Measurements from ENCODE around the gene BAD. TPM values are rescaled to one million over a fixed set of nuclear protein-coding genes. Genes with fewer than 3 reads are reported as not detected.
"Not testable (repeated sequence)": the region's sequence is repeated elsewhere in the genome, so short reads cannot be mapped to it uniquely, and the experiment has no call there.

Gene BAD
- total and polyA plus RNA-seq, 5 donors: 87.5 to 164 (median 121) TPM

GRCh38 chr11:64251016-64251752, 33.3 kb downstream of the BAD start, which contains the start of gene PLCB3:
PLCB3 (plus strand) TSS chr11:64251530; CDS start chr11:64251650, 120 bp downstream.
- no peaks in the 10 kb centered on the region for H3K27me3 ChIP-seq (ENCODE audit: control insufficient read depth, insufficient read depth)
- H3K27ac ChIP-seq (ENCODE audit: low read length): peak within 1 kb of the TSS; percentile 27
- ATAC-seq: peak; percentile 44 to 59
- no peaks in the 10 kb centered on the region for H3K9me3 ChIP-seq (ENCODE audit: control insufficient read depth, low read length)
- peak within 1 kb of the TSS; percentile 83 for H3K4me3 ChIP-seq (ENCODE audit: low read length)
- intact Hi-C loops (cut with DNase I): loop anchor here in 1 of 4 donors (2.0 kb wide), 1 partner anchor 44 kb away; the partner anchor contains the start of gene FERMT3
- WGBS: under 1% methylated on average over 75 of the region's 75 CpGs
- no peaks in the 10 kb centered on the region for H3K4me1 ChIP-seq (ENCODE audit: control insufficient read depth, insufficient read depth, low read length)
- DNase-seq: peak; percentile 57 to 86 (median 85)

DNA sequence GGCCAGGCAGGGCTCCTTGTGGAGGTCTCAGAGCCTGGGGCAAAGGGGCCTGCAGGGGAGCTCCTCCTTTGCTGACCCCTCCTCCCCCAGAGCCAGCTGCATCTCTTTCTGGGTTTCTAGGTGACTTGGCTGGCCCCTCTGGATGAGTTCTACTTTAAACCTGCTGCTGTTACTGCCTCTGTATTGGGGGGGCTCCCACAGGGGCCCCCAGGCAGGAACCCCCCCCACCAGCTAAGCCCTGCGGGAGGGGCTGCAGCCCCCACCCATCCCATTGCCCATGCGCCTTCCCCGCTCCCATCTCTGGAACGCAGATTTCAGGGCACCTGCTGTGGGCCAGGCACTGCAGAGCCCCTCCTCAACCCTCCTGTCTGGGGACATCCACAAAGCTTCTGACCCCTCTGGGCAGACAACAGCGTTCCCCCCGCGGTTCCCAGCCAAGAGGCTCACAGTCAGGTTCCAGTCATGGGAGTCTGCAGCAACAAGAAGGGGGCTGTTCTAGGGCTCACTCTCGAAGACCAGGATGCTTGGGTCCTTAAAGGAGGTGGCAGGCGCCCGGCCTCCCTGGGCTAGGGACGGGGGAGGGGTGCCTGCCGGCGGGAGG, 34.0 kb downstream of the BAD start:
- Histone ChIP-seq H3K4me3 (ENCODE audit: low read length) (no peak overlapping the region), H3K27ac (ENCODE audit: low read length) (no peak overlapping the region), H3K9me3 (ENCODE audit: control insufficient read depth, low read length) (no peaks in the 10 kb centered on the region), H3K27me3 (ENCODE audit: control insufficient read depth, insufficient read depth) (no peaks in the 10 kb centered on the region), H3K4me1 (ENCODE audit: control insufficient read depth, insufficient read depth, low read length) (no peaks in the 10 kb centered on the region)
- peak in 2 of 3 donors; percentile 55 to 63 for DNase-seq
- intact Hi-C loops (cut with DNase I): loop anchor here in 1 of 4 donors (2.0 kb wide), 1 partner anchor 44 kb away; the partner anchor contains the start of gene FERMT3
- no peak for ATAC-seq
- WGBS: 22% methylated on average over 13 of the region's 13 CpGs

GRCh38 chr11:64249563-64250414, 34.7 kb downstream of the BAD start:
- 88% methylated on average over 8 of the region's 8 CpGs for WGBS
- no peak overlapping the region for H3K27ac ChIP-seq (ENCODE audit: low read length)
- H3K4me1 ChIP-seq (ENCODE audit: control insufficient read depth, insufficient read depth, low read length): no peaks in the 10 kb centered on the region
- DNase-seq (no peak), ATAC-seq (no peak)
- no peaks in the 10 kb centered on the region for H3K27me3 ChIP-seq (ENCODE audit: control insufficient read depth, insufficient read depth)
- intact Hi-C loops (cut with DNase I): loop anchor here in 1 of 4 donors (2.0 kb wide), 1 partner anchor 43 kb away; the partner anchor contains the start of gene FERMT3
- no peaks in the 10 kb centered on the region for H3K9me3 ChIP-seq (ENCODE audit: control insufficient read depth, low read length)
- H3K4me3 ChIP-seq (ENCODE audit: low read length): no peak overlapping the region

- DNase-seq (peak in 1 of 3 donors; percentile 55), ATAC-seq (no peak)
- intact Hi-C loops (cut with DNase I): no loop called here
- no peaks in the 10 kb centered on the region for H3K27me3 ChIP-seq (ENCODE audit: control insufficient read depth, insufficient read depth)
- WGBS: 95% methylated on average over 4 of the region's 4 CpGs
- H3K9me3 ChIP-seq (ENCODE audit: control insufficient read depth, low read length): no peaks in the 10 kb centered on the region
- H3K4me3 ChIP-seq (ENCODE audit: low read length): no peak overlapping the region
- no peak overlapping the region for H3K27ac ChIP-seq (ENCODE audit: low read length)
- no peaks in the 10 kb centered on the region for H3K4me1 ChIP-seq (ENCODE audit: control insufficient read depth, insufficient read depth, low read length)
These were observed 35.4 kb downstream of the BAD start for GRCh38 chr11:64249038-64249437.

DNA sequence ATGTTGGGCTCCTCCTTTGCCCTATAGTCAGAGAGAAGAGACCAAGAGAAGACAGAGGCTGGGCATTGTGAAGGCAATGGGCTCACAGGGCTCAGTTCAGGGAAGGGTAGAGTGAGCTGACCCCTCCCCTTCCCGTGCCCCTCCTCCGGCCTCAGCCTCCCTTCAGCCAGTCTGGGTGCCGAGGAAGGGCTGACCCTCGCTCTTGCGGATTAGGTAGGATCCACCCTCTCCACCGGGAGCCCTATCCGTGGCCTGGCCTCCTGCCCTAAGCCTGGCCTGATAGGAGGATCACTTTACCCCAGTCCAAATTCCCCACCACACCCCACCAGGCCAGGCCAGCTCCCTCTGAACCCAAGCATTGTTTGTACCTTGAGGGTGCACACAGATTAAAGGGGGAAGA, 35.9 kb downstream of the BAD start:
- intact Hi-C loops (cut with DNase I): no loop called here
- 72% methylated on average over 7 of the region's 7 CpGs for WGBS
- Histone ChIP-seq H3K27me3 (ENCODE audit: control insufficient read depth, insufficient read depth) (no peaks in the 10 kb centered on the region), H3K9me3 (ENCODE audit: control insufficient read depth, low read length) (no peaks in the 10 kb centered on the region), H3K27ac (ENCODE audit: low read length) (no peak overlapping the region), H3K4me1 (ENCODE audit: control insufficient read depth, insufficient read depth, low read length) (no peaks in the 10 kb centered on the region), H3K4me3 (ENCODE audit: low read length) (no peak overlapping the region)
- DNase-seq (peak in 2 of 3 donors; percentile 23 to 56), ATAC-seq (no peak)

DNA sequence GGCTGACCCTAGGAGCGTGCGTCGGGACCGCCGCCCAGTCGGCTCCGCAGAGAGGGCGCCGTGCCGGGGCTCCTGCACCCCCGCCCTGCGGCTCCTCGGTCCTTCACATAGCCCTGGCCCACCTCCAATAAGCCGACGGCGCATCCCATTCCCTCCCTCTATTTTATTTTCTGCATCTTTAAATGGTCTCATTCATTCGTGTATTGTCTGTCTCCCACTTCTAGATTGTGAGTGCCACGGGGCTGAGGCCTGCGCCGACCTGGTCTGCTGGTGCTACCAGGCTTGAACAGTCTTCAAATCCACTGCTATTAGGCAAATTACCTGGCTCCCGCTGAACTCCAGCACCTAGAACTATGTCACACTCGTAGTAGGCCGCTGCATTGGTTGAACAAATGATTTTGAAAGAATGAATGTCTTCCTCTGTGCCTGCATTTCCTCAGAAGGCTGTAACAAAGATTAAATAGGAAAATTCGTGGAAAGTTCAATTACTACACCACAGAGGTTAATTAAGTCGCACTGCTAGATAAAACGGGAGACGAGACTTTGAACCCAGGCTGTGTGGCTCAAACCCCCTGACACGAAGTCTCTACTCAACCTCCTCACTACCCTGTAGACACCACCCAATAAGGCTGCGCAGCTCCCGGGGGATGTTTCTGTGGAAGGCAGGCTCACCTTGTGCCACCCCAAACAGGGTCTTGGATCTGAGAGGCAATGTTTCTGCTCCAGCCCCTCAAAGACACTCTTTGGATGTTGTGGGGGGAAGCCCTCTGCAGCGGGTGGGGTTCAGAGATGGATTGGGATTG, 36.5 kb downstream of the BAD start:
- H3K9me3 ChIP-seq (ENCODE audit: control insufficient read depth, low read length): no peaks in the 10 kb centered on the region
- ATAC-seq: peak; percentile 1 to 2
- DNase-seq: peak in 1 of 3 donors; percentile 51
- H3K27ac ChIP-seq (ENCODE audit: low read length): peak overlapping the region; percentile 13
- WGBS: 35% methylated on average over 31 of the region's 31 CpGs
- intact Hi-C loops (cut with DNase I): no loop called here
- H3K4me1 ChIP-seq (ENCODE audit: control insufficient read depth, insufficient read depth, low read length): no peaks in the 10 kb centered on the region
- no peaks in the 10 kb centered on the region for H3K27me3 ChIP-seq (ENCODE audit: control insufficient read depth, insufficient read depth)
- H3K4me3 ChIP-seq (ENCODE audit: low read length): peak overlapping the region; percentile 49

DNA sequence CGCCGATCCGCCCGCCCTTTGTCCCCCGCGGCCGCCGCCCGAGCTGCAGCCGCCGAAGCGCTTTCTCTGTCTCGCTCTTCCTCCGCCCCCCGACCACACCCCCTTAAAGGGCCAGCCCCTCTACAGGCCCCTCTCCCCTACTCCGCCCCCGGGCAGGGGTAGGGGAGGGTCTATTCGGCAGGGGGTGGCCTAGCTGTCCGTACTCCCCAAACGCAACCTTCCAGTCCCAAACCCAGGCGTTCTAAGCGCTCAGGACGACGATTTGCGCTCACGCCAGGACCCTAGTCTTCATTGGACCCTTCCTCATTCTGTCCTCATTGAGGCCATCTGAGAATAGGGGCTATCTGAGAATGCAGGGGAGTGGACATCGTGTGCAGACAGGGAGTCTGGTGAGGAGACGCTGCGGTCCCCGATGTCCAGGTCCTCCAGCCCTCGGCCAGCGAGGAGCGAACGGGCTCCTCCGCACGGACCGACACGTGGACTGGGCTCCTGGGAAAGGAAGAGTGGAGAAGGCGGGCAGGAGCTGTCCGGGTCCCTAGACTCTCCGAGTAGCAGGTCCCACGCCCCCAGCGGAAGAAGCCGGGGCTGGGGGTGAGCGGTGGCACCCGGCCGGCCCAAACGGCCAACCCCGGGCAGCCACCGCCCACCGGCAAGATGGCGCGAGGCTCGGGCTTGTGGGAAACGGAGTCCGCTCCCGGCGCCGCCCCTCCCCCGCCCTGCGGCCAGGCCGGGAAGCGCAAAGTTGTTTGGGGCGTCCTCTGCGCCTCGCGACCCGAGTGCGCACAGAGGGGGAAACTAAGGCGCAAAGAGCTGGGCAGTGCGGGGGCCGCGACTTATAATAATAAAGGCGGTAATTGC, 37.4 kb downstream of the BAD start, which contains the start of gene PPP1R14B:
PPP1R14B (minus strand) TSS at position 73 of the 858 bp plus-strand sequence. CDS start 270 bp downstream, outside the sequence.
- no peaks in the 10 kb centered on the region for H3K27me3 ChIP-seq (ENCODE audit: control insufficient read depth, insufficient read depth)
- intact Hi-C loops (cut with DNase I): no loop called here
- ATAC-seq (peak; percentile 73 to 76), DNase-seq (peak; percentile 92 to 97 (median 96))
- H3K4me3 ChIP-seq (ENCODE audit: low read length): peak within 1 kb of the TSS; percentile 49
- under 1% methylated on average over 73 of the region's 74 CpGs for WGBS
- no peaks in the 10 kb centered on the region for H3K9me3 ChIP-seq (ENCODE audit: control insufficient read depth, low read length)
- H3K4me1 ChIP-seq (ENCODE audit: control insufficient read depth, insufficient read depth, low read length): peaks cover 4% of the 10 kb centered on the region
- H3K27ac ChIP-seq (ENCODE audit: low read length): peak within 1 kb of the TSS; percentile 65

- DNase-seq; ATAC-seq; intact Hi-C loops (cut with DNase I); H3K4me1 ChIP-seq (ENCODE audit: control insufficient read depth, insufficient read depth, low read length); H3K27me3 ChIP-seq (ENCODE audit: control insufficient read depth, insufficient read depth); H3K9me3 ChIP-seq (ENCODE audit: control insufficient read depth, low read length); H3K27ac ChIP-seq (ENCODE audit: low read length): not testable (repeated sequence)
- peak overlapping the region; percentile 49 for H3K4me3 ChIP-seq (ENCODE audit: low read length)
- WGBS: 2% methylated on average over 39 of the region's 43 CpGs
These were observed 37.9 kb downstream of the BAD start for GRCh38 chr11:64246621-64246870.

- DNase-seq (peak; percentile 82 to 90 (median 88)), ATAC-seq (peak in 1 of 2 donors; percentile 1)
- no peaks in the 10 kb centered on the region for H3K27me3 ChIP-seq (ENCODE audit: control insufficient read depth, insufficient read depth)
- peaks cover 4% of the 10 kb centered on the region for H3K4me1 ChIP-seq (ENCODE audit: control insufficient read depth, insufficient read depth, low read length)
- H3K9me3 ChIP-seq (ENCODE audit: control insufficient read depth, low read length): no peaks in the 10 kb centered on the region
- peak overlapping the region; percentile 65 for H3K27ac ChIP-seq (ENCODE audit: low read length)
- intact Hi-C loops (cut with DNase I): no loop called here
- H3K4me3 ChIP-seq (ENCODE audit: low read length): peak overlapping the region; percentile 49
- 1% methylated on average over 46 of the region's 46 CpGs for WGBS
These were observed 38.5 kb downstream of the BAD start for GRCh38 chr11:64245797-64246620.

Measured in right cardiac atrium (tissue), 5 donors.